Keratinocyte (primary cell): ENCODE measurements around the gene JPT2. TPM values are rescaled to one million over a fixed set of nuclear protein-coding genes. Genes with fewer than 3 reads are reported as not detected.

Source experiments
- DNase-seq: peaks from one replicate; pipeline ENCODE4 v3.0.0-alpha.2; 2011; ENCODE audit warnings: low read depth, missing footprints, low spot score
- FAIRE-seq: peaks from 2 replicates; lab custom pipeline; 2011; peaks lifted over from hg19 to GRCh38; lab: Jason Lieb, UNC
- H2AFZ ChIP-seq: 2 replicates; pipeline ENCODE4 v1.6.0; 2012; ENCODE audit warnings: low read length, control low read depth, inconsistent platforms; ENCODE audit not compliant: control insufficient read depth
- H3K27ac ChIP-seq: 2 replicates; pipeline ENCODE4 v1.5.1; 2011; ENCODE audit warnings: low read length; ENCODE audit not compliant: control insufficient read depth, insufficient read depth
- H3K27me3 ChIP-seq: 3 replicates; pipeline ENCODE4 v1.6.0; 2011; ENCODE audit warnings: low read length; ENCODE audit not compliant: control insufficient read depth, insufficient read depth; ENCODE audit errors: extremely low read depth
- H3K36me3 ChIP-seq, 2 experiments: 2 replicates in 1 of 2; 3 replicates in 1 of 2; pipeline ENCODE4 v1.5.1; 2011; ENCODE audit warnings: low read length in 2 of 2, mild to moderate bottlenecking in 1 of 2; ENCODE audit not compliant: control insufficient read depth in 2 of 2, insufficient read depth in 2 of 2; ENCODE audit errors: extremely low read depth in 1 of 2
- H3K4me1 ChIP-seq: 3 replicates; pipeline ENCODE4 v1.5.1; 2011; ENCODE audit warnings: low read length; ENCODE audit not compliant: control insufficient read depth, insufficient read depth; ENCODE audit errors: extremely low read depth
- H3K4me2 ChIP-seq: 3 replicates; pipeline ENCODE4 v1.6.0; 2011; ENCODE audit warnings: low read depth, low read length; ENCODE audit not compliant: control insufficient read depth, insufficient read depth; ENCODE audit errors: extremely low read depth
- H3K4me3 ChIP-seq, 3 experiments: fragments of 200-600 bp in 1 of 3; sonication (generic) in 1 of 3; 2 replicates in 2 of 3; 3 replicates in 1 of 3; pipeline ENCODE4 v1.5.1; 2011 to 2016; ENCODE audit warnings: low read length in 3 of 3, mild to moderate bottlenecking in 3 of 3, control low read depth in 2 of 3, inconsistent platforms in 1 of 3, low read depth in 1 of 3, mixed read lengths in 1 of 3, mixed run types in 1 of 3, moderate library complexity in 1 of 3; ENCODE audit not compliant: control insufficient read depth in 2 of 3, insufficient read depth in 2 of 3; ENCODE audit errors: extremely low read depth in 1 of 3
- H3K79me2 ChIP-seq: 2 replicates; pipeline ENCODE4 v1.6.0; 2012; ENCODE audit warnings: low read length; ENCODE audit not compliant: control insufficient read depth, insufficient read depth
- H3K9ac ChIP-seq: 3 replicates; pipeline ENCODE4 v1.6.0; 2011; ENCODE audit warnings: low read length; ENCODE audit not compliant: control insufficient read depth, insufficient read depth; ENCODE audit errors: extremely low read depth
- H3K9me1 ChIP-seq: 3 replicates; pipeline ENCODE4 v1.6.0; 2011; ENCODE audit warnings: low read length; ENCODE audit not compliant: control insufficient read depth, insufficient read depth; ENCODE audit errors: extremely low read depth
- H3K9me3 ChIP-seq: 2 replicates; pipeline ENCODE4 v1.5.1; 2012; ENCODE audit warnings: low read depth, low read length; ENCODE audit not compliant: control insufficient read depth
- H4K20me1 ChIP-seq: 3 replicates; pipeline ENCODE4 v1.6.0; 2011; ENCODE audit warnings: low read length; ENCODE audit not compliant: control insufficient read depth, insufficient read depth; ENCODE audit errors: extremely low read depth
- EZH2 ChIP-seq: IDR thresholded peaks from one replicate; pipeline ENCODE4 v1.6.1; 2012; ENCODE audit warnings: inconsistent platforms, mild to moderate bottlenecking, low read length, moderate library complexity
- dilution Hi-C: fragments of 300-500 bp; cut with MboI; formaldehyde crosslinking; loops from one replicate; pipeline ENCODE4 v1.7.0; 2020; ENCODE audit warnings: low sequenced_read_pairs; ENCODE audit not compliant: extremely low pct_ligation_motif_present
- polyA plus RNA-seq, 5 experiments: library from polyadenylated mRNA; depleted of rRNA in 3 of 5; stranded (reverse) in 3 of 5; stranded (forward) in 1 of 5; unstranded in 1 of 5; fragments of >200 nt; gene quantifications; 1 replicate in 1 of 5; 2 replicates in 3 of 5; 3 replicates in 1 of 5; pipeline versions ENCODE4 v1.2.1 to v1.2.3, GENCODE V29; 2011 to 2012; ENCODE audit warnings: missing spikeins in 2 of 5, low read depth in 1 of 5, low replicate concordance in 1 of 5
- TF ChIP-seq, protein P1 (sequence below), 3 experiments: IDR thresholded peaks in 1 of 3; conservative IDR thresholded peaks in 1 of 3; optimal IDR thresholded peaks in 1 of 3; 2 replicates in 2 of 3; 3 replicates in 1 of 3; pipeline versions ENCODE3 to v1.5.1; 2011; ENCODE audit warnings: low read length in 3 of 3, mild to moderate bottlenecking in 3 of 3, moderate library complexity in 2 of 3, control low read depth in 1 of 3, inconsistent platforms in 1 of 3; ENCODE audit not compliant: insufficient read depth in 2 of 3; ENCODE audit errors: extremely low read depth in 1 of 3

The JPT2 gene
- polyA plus RNA-seq, 1 donor (not counting 4 experiments of a cell fraction or from before 2014, with no cell fraction given) = 166 TPM

GRCh38 chr16:1674306-1674705 is 3.8 kb upstream of the JPT2 start:
- Histone ChIP-seq H3K79me2 (peaks cover 9% of the 10 kb centered on the region), H3K4me1 (peaks cover 10% of the 10 kb centered on the region), H3K27ac (no peak overlapping the region), H3K4me3 (no peak overlapping the region), H3K4me2 (no peak overlapping the region), H3K27me3 (no peaks in the 10 kb centered on the region), H3K9me3 (no peaks in the 10 kb centered on the region), H3K9me1 (no peaks in the 10 kb centered on the region), H3K9ac (no peak overlapping the region), H2AFZ (no peak overlapping the region), H3K36me3 (peaks cover 35 to 36% of the 10 kb centered on the region in 2 experiments), H4K20me1 (peaks cover 3% of the 10 kb centered on the region)
- TF ChIP-seq, protein P1, sequence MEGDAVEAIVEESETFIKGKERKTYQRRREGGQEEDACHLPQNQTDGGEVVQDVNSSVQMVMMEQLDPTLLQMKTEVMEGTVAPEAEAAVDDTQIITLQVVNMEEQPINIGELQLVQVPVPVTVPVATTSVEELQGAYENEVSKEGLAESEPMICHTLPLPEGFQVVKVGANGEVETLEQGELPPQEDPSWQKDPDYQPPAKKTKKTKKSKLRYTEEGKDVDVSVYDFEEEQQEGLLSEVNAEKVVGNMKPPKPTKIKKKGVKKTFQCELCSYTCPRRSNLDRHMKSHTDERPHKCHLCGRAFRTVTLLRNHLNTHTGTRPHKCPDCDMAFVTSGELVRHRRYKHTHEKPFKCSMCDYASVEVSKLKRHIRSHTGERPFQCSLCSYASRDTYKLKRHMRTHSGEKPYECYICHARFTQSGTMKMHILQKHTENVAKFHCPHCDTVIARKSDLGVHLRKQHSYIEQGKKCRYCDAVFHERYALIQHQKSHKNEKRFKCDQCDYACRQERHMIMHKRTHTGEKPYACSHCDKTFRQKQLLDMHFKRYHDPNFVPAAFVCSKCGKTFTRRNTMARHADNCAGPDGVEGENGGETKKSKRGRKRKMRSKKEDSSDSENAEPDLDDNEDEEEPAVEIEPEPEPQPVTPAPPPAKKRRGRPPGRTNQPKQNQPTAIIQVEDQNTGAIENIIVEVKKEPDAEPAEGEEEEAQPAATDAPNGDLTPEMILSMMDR (optimal IDR thresholded peaks at IDR 0.05 in 1 of 3, IDR thresholded peaks at IDR 0.05 in 1 of 3, conservative IDR thresholded peaks at IDR 0.05 in 1 of 3; ENCODE audit: extremely low read depth in 1 of 3, insufficient read depth in 2 of 3, low read length in 3 of 3) = no peak
- TF ChIP-seq EZH2 = no peak
- DNase-seq = no peak
- FAIRE-seq = no peak
- dilution Hi-C loops = no loop called here

GRCh38 chr16:1674751-1675664 is 3.1 kb upstream of the JPT2 start:
- no peak overlapping the region for H3K27ac ChIP-seq
- DNase-seq = no peak

More at GRCh38 chr16:1674751-1675664, 3.1 kb upstream of the JPT2 start:
- no peaks in the 10 kb centered on the region for H3K27me3 ChIP-seq
- H3K4me2 ChIP-seq = no peak overlapping the region
- TF ChIP-seq, protein P1 (optimal IDR thresholded peaks at IDR 0.05 in 1 of 3, IDR thresholded peaks at IDR 0.05 in 1 of 3, conservative IDR thresholded peaks at IDR 0.05 in 1 of 3; ENCODE audit: extremely low read depth in 1 of 3, insufficient read depth in 2 of 3, low read length in 3 of 3) = no peak
- TF ChIP-seq EZH2 = no peak
- H3K4me3 ChIP-seq = no peak overlapping the region
- dilution Hi-C loops = no loop called here
- H3K4me1 ChIP-seq = peaks cover 13% of the 10 kb centered on the region
- no peaks in the 10 kb centered on the region for H3K9me1 ChIP-seq
- H3K9me3 ChIP-seq = no peaks in the 10 kb centered on the region
- H3K36me3 ChIP-seq = peaks cover 31 to 32% of the 10 kb centered on the region in 2 experiments
- no peak overlapping the region for H2AFZ ChIP-seq
- FAIRE-seq = no peak
- peaks cover 17% of the 10 kb centered on the region for H3K79me2 ChIP-seq
- no peak overlapping the region for H3K9ac ChIP-seq
- H4K20me1 ChIP-seq = peaks cover 3% of the 10 kb centered on the region
